ENCODE measurements around the gene SCFD1.
"Not testable (repeated sequence)": the region's sequence is repeated elsewhere in the genome, so short reads cannot be mapped to it uniquely, and the experiment has no call there.

SCFD1 gene

DNA sequence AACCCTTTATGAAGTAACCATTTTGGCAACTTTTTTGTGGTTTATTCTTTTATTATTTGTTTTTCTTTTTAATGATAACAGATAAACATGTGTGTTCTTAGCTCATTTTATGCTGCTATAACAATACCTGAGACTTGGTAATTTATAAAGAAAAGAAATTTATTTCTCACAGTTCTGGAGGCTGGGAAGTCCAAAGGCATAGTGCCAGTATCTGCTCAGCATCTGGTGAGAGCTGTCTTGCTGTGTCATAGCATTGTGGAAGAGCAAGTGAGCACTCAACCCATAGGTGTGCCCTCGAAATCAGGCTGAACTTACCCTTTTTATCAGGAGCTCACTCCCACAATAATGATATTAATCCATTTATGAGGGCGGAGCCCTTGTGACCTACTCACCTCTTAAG is 8.0 kb upstream of the SCFD1 start:
- DNase-seq, result no peak

DNA sequence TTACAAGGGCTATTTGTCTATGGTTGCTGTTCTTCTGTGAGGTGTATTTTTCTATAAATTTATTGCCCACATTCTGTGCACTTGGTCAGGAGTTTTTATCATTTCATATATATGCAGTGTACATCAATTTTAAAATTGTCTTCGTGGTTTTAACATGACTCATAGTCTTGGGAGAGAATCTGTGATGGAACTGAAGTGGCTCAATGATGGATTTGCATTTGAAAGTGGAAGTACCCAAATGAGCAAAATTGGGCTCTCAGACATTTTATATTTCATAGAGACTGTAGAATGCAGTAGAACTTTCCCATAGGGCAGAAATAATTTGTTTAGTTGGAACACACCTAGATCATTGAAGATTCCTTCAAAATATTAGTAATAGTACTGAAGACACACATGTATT is 1.9 kb upstream of the SCFD1 start:
- DNase-seq, result no peak

DNA sequence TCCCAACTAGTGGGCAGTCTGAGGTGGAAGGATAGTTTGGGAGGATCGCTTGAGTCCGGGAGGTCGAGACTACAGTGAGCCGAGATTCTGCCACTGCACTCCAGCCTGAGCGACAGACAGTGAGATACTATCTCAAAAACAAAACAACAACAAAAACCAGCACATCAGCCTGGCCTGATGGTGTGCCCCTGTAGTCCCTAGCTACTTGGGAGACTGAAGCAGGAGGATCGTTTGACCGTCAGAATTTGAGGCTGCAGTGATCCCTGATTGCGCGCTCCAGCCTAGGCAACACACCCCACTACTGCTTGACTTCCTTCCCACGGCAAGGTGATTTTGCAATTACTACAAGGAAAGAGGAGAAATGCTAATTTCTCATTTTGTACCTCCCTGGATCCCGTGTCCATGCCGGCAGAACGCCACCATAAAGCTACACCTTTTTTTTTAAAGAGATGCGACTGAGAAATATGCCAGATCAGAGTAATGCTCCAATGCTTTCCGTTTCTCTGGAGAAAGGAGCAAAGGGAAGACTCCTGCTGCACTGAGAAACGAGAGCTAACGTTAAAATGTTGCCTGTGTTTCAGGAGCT is 672 bp upstream of the SCFD1 start:
- no peak for DNase-seq

GRCh38 chr14:30623412-30624131 is 1.5 kb downstream of the SCFD1 start:
- DNase-seq, result no peak

- DNase-seq, result no peak
Measured at GRCh38 chr14:30624132-30624423, 2.0 kb downstream of the SCFD1 start.

DNA sequence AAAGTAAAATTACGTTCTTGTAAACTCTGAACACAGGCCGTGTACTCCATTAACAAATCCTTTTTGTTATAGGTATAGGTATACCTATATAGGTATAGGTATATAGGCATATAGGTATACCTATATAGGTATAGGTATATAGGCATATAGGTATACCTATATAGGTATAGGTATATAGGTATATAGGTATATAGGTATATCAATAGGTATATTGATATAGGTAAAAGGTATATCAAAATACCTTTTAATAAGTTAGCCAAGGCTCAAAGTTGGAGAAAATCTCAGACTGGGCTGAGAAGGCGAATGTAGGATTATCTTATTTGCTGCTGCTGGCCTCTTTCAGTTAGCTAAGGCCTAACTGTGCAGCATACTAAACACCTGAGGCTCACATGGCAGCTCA is 3.4 kb downstream of the SCFD1 start:
- DNase-seq, result no peak

DNA sequence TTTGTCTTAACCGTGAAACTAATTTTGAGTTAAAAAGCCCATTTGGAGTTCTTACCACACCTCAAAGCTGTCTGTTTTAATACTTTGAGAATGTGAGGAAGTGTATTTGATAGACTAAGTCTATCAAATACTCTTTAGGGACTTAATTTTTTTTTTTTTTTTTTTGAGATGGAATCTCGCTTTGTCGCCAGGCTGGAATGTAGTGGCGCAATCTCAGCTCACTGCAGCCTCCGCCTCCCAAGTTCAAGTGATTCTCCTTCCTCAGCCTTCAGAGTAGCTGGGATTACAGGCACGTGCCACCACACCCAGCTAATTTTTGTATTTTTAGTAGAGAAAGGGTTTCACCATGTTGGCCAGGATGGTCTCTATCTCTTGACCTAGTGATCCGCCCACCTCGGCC is 7.3 kb downstream of the SCFD1 start:
- not testable (repeated sequence) for DNase-seq

DNA sequence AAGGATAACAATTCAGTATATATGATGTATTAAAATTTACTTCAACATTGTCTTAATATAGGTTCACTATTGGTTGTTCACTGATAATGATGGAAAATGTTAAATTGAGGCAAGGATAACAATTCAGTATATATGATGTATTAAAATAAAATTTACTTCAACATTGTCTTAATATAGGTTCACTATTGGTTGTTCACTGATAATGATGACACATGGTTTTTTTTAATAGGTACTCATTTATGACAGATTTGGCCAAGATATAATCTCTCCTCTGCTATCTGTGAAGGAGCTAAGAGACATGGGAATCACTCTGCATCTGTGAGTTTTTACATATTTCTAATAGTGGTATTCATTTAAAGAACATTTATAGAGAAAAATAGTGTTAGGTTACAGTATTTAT is 8.1 kb downstream of the SCFD1 start:
- DNase-seq, result no peak

GRCh38 chr14:30632730-30633129 is 10.6 kb downstream of the SCFD1 start:
- DNase-seq, result no peak

GRCh38 chr14:30638926-30639325 is 16.8 kb downstream of the SCFD1 start:
- no peak for DNase-seq

DNA sequence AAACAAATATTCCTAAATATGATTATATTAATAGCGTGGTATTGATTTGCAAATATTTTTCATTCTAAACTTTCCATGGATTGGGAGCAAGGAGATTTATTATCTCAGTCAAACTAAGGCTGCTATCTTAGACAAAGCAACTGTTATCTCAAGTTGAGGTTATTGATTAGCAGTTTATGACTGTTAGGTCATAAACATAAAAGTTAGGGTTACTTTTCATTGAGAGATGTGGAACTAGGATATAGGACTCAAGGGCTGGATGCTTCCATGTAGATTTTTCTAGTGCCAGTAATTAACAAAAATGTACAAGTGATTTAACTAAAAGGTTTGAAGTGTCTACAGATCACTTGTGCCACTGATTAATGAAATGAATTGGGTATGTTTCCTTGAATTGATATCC is 19.1 kb downstream of the SCFD1 start:
- no peak for DNase-seq

DNA sequence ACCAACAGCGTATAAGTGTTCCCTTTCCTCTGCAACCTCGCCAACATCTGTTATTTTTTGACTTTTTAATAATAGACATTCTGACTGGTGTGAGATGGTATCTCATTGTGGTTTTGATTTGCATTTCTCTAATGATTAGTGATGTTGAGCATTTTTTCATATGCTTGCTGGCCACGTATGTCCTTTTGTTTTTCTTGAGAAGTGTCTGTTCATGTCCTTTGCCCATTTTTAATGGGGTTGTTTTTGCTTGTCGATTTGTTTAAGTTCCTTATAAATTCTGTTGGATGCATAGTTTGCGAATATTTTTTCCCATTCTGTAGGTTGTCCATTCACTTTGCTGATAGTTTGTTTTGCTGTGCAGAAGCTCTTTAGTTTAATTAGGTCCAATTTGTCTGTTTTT is 22.3 kb downstream of the SCFD1 start:
- not testable (repeated sequence) for DNase-seq

DNA sequence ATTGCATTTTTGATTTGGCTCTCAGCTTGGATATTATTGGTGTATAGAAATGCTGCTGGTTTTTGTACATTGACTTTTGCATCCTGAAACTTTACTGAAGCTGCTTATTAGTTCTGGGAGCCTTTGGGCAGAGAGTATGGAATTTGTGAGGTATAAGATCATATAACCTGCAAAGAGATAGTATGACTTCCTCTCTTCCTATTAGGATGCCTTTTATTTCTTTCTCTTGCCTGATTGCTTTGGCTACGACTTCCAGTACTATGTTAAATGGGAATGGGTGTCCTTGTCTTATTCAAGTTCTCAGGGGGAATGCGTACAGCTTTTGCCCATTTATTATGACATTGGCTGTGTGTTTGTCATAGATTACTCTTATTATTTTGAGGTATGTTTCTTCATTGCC is 23.5 kb downstream of the SCFD1 start:
- DNase-seq, result no peak

DNA sequence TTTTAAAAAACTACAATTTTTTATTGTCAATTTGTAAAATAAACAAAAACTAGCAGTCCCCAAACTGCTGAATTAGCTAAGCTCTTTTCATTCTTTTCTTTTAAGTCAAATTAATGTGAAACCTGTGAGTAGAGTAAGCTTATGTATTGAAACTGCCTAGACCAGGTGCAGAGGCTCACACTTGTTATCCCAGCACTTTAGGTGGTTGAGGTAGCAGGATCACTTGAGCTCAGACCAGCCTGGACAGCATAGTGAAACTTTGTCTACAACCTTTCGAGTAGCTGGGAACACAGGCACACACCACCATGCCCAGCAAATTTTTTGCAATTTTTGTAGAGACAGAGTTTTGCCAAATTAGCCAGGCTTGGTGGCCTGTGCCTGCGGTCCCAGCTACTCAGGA is 26.4 kb downstream of the SCFD1 start:
- DNase-seq, result no peak

GRCh38 chr14:30651937-30652336 is 29.8 kb downstream of the SCFD1 start:
- no peak for DNase-seq

- no peak for DNase-seq
Measured at GRCh38 chr14:30655124-30655523, 33.0 kb downstream of the SCFD1 start.

GRCh38 chr14:30655658-30656057 is 33.5 kb downstream of the SCFD1 start:
- no peak for DNase-seq

GRCh38 chr14:30656190-30656632 is 34.1 kb downstream of the SCFD1 start:
- no peak for DNase-seq

- DNase-seq, result no peak
Measured at GRCh38 chr14:30657050-30657449, 34.9 kb downstream of the SCFD1 start.

GRCh38 chr14:30657606-30658163 is 35.6 kb downstream of the SCFD1 start:
- DNase-seq, result no peak

DNA sequence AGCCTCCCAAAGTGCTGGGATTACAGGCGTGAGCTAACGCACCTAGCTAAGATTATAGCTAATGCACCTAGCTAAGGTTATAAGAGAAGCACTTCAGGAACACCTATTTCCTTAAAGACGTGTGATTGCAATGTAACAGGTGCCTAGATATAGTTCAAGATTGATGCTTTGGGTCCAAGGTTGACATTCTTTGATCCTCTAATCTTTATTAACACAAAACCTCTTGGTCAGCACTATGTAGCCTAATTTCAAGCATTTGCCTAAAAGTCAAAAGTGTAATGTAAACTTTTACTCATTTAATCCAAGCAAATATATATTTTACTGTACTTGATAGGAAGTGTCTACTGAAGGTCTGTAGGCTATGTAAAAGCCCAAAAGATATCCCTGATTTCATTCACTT is 36.5 kb downstream of the SCFD1 start:
- no peak for DNase-seq

DNA sequence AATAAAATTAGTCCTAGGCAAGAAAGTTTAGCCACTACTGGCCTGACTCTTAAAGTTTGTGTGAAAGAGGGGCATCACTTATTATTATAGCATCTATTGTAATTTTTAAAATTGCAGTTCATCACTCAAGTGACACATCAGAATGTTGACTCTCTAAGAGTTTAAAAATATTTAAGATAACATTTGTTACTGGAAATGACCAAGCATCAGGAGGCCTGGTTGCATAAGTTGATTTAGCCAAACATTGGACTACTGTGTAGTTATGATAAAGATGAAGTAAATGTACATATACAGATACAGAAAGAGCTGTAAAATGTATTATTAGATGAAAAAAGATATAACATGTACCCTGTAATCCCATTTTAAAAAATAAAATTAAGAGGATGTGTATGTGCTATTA is 47.5 kb downstream of the SCFD1 start:
- no peak for DNase-seq

- no peak for DNase-seq
Measured at GRCh38 chr14:30673071-30673470, 51.0 kb downstream of the SCFD1 start.

DNA sequence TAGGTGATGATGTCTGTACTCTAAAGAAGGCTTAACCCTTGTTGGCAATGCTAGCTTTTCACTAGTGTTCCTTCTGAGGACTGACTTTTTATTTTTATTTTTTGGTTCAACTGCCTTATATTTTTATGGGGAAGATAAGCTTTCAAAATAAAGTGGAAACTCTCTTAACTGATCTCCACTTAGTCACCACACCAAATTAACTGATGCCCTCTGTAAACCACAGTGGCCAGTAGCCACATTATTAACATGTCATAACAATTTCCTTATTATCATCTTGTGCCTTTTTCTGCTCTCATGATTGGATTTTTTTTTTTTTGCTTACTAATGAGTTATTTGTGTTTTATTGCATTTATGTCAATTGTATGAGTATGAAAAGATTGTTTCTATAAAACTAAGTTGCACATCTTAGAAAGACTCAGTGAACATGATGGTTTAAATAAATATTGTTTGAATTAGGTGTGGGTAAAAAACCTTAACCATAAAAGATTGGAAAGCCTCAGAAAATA is 56.9 kb downstream of the SCFD1 start:
- no peak for DNase-seq

GRCh38 chr14:30680036-30680435 is 57.9 kb downstream of the SCFD1 start:
- no peak for DNase-seq

Measured in 8988T (cell line).